22Rv1 (cell line): ENCODE measurements around the gene CDHR5.
"Not testable (repeated sequence)": the region's sequence is repeated elsewhere in the genome, so short reads cannot be mapped to it uniquely, and the experiment has no call there.

Source experiments
- H3K27ac ChIP-seq: fragments of 450-650 bp; 2 replicates; pipeline ENCODE4 v1.5.1; 2017
- ZFX ChIP-seq: fragments of 450-650 bp; IDR thresholded peaks from 2 replicates; pipeline ENCODE4 v1.6.1; 2017; ENCODE audit warnings: antibody characterized with exemption, borderline replicate concordance
- TF ChIP-seq, protein P1 (sequence below): fragments of 450-650 bp; IDR thresholded peaks from 2 replicates; pipeline ENCODE4 v1.5.1; 2017; ENCODE audit warnings: mild to moderate bottlenecking

The CDHR5 gene

GRCh38 chr11:653837-654236 is 29.1 kb upstream of the CDHR5 start:
- no peak overlapping the region for H3K27ac ChIP-seq
- TF ChIP-seq ZFX = no peak
- TF ChIP-seq, protein P1, sequence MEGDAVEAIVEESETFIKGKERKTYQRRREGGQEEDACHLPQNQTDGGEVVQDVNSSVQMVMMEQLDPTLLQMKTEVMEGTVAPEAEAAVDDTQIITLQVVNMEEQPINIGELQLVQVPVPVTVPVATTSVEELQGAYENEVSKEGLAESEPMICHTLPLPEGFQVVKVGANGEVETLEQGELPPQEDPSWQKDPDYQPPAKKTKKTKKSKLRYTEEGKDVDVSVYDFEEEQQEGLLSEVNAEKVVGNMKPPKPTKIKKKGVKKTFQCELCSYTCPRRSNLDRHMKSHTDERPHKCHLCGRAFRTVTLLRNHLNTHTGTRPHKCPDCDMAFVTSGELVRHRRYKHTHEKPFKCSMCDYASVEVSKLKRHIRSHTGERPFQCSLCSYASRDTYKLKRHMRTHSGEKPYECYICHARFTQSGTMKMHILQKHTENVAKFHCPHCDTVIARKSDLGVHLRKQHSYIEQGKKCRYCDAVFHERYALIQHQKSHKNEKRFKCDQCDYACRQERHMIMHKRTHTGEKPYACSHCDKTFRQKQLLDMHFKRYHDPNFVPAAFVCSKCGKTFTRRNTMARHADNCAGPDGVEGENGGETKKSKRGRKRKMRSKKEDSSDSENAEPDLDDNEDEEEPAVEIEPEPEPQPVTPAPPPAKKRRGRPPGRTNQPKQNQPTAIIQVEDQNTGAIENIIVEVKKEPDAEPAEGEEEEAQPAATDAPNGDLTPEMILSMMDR = no peak

DNA sequence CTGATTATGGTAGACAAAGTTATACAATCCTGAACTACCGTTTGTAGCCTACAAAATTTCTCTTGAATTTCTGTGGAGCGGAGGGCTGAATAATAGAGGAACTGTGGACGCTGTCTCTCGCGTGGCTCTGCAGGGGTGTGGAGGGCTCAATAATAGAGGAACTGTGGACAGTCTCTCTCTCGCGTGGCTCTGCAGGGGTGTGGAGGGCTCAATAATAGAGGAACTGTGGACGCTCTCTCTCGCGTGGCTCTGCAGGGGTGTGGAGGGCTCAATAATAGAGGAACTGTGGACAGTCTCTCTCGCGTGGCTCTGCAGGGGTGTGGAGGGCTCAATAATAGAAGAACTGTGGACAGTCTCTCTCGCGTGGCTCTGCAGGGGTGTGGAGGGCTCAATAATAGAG is 28.4 kb upstream of the CDHR5 start:
- H3K27ac ChIP-seq = not testable (repeated sequence)

GRCh38 chr11:650482-650881 is 25.7 kb upstream of the CDHR5 start:
- no peak for TF ChIP-seq ZFX
- TF ChIP-seq, protein P1 = no peak
- no peak overlapping the region for H3K27ac ChIP-seq

DNA sequence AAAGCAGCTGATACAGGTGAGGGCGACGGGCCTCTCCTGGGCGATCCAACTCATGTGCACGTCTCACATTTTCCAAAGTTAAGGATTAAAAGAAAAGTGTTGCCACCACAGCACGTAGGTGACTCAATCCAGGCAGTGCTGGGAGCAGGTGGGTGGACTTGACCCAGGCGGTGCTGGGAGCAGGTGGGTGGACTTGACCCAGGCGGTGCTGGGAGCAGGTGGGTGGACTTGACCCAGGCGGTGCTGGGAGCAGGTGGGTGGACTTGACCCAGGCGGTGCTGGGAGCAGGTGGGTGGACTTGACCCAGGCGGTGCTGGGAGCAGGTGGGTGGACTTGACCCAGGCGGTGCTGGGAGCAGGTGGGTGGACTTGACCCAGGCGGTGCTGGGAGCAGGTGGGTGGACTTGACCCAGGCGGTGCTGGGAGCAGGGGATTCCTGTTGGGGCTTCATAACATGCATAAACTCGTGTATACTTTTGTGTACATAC is 23.0 kb upstream of the CDHR5 start:
- not testable (repeated sequence) for H3K27ac ChIP-seq

DNA sequence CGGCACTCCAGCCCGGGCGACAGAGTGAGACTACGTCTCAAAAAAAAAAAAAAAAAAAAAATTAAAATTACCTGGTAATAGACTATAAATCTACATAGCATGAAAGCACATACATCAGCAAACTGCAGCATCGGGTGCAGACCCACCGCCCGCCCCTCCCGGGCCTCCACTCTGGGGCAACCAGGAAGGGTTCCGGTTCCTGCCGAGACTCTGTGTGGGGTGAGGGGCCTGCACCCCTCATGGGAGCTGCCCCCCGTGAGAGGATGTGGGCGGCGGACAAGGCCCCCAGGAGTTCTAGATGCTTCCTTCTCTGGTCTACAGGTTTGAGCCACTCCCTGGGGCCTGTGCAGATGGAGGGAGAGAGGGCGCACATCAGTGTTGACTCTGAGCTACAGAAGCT is 21.5 kb upstream of the CDHR5 start:
- TF ChIP-seq ZFX = no peak
- TF ChIP-seq, protein P1 = no peak
- H3K27ac ChIP-seq = no peak overlapping the region

DNA sequence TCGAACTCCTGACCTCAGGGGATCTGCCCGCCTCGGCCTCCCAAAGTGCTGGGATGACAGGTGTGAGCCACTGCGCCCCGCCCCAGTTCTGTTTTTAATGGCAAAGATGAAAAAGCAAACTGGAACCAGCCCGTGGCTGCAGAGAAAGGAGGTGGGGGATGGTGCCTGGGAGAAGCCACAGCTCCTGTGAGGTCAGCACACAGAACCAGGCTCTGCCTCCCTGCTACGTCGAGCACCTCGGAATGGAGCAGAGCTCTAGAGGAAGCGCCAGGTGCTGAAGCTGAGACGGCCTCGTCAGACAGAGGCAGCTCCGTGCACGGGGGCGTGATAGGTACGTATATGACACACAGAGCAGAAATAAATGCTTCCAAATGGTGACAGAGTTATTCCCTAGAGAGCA is 20.8 kb upstream of the CDHR5 start:
- no peak overlapping the region for H3K27ac ChIP-seq
- TF ChIP-seq, protein P1 = no peak
- TF ChIP-seq ZFX = no peak

DNA sequence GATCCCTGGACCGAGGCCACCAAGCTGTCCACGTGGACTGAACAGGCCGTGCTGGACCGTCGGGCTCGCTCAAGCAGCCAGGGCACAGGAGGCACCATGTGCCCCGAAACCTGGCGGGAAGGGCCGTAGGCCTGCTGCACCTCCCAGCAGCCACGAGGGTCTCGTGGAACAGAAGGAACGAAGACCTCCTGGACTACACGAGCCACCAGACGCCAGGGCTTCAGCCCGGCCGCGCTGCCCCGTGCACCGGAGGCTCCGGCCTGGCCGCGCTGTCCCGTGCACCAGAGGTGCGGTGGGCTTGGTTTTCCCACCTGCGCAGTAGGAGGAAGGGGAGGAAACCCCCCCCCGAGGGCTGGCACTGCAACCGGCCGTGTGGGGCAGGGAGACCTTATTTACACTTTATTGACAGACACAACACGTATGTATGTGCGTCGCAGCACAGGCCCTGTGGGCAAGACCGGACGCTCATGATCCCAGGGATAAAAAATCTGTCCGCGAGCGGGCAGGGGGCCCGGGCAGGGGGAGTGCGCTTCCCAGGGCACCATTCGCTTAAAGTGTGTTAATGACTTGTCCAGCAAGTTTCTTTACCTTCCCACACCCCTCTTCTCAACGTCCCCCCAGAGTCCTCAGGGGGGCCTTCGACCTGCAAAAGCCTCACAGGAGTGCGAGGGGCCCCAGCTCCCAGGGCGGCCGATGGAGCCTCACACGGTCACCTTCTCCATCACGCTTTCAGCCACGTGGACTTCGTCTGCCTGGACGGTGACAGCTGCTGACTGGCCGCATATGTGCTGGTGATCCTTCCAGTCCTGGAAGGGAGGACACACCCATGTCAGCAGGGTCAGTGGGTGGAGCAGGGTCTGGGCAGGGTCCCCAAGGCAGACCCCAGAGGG is 19.3 kb upstream of the CDHR5 start:
- TF ChIP-seq, protein P1 = no peak
- TF ChIP-seq ZFX = no peak
- H3K27ac ChIP-seq = peak overlapping the region; percentile 55

DNA sequence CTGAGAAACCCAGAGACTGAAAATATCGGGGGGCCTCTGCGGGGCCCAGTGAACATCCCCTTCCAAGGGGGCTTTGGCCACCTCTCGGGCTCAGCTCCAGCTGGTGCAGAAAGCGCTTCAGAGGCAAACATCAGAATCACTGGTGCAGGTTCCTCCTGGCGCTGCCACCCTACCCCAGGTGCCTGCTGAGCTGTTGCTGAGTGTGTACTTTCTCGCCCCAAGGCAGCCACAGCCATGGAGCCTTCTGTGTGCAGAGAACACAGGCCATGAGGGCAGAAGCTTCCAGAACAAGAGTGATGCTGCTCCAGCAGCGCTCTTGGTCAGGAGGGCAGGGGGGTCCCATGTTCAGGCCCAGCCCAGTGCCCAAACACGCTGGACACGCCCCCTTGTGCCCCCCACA is 18.6 kb upstream of the CDHR5 start:
- peak overlapping the region; percentile 55 for H3K27ac ChIP-seq
- TF ChIP-seq, protein P1 = no peak
- TF ChIP-seq ZFX = no peak
